Mesenchymal stem cell (in vitro differentiated cells and primary cell): Measurements from ENCODE around the gene DKK3.
A peak's percentile ranks its signal among the peaks of the same experiment; 100 is the strongest.

Source experiments
- DNase-seq: peaks from one replicate; pipeline ENCODE4 v3.0.0-alpha.2; 2013
- H2AFZ ChIP-seq: one replicate; pipeline ENCODE4 v1.6.1; 2013; ENCODE audit warnings: low read depth, mild to moderate bottlenecking, control low read depth, inconsistent platforms, low read length, moderate library complexity
- H2AK5ac ChIP-seq: 2 replicates; pipeline ENCODE4 v1.6.1; 2013; ENCODE audit warnings: low read length, moderate library complexity, mild to moderate bottlenecking, inconsistent platforms; ENCODE audit not compliant: severe bottlenecking
- H2BK120ac ChIP-seq: one replicate; pipeline ENCODE4 v1.6.1; 2013; ENCODE audit warnings: low read depth, mild to moderate bottlenecking, inconsistent platforms, low read length, moderate library complexity
- H2BK12ac ChIP-seq, 2 experiments: one replicate each; pipeline ENCODE4 v1.6.1; 2013; ENCODE audit warnings: inconsistent platforms in 2 of 2, low read length in 2 of 2, mild to moderate bottlenecking in 2 of 2, moderate library complexity in 2 of 2, control low read depth in 1 of 2
- H2BK15ac ChIP-seq: one replicate; pipeline ENCODE4 v1.6.1; 2013; ENCODE audit warnings: mild to moderate bottlenecking, low read depth, inconsistent platforms; ENCODE audit not compliant: poor library complexity, severe bottlenecking
- H2BK5ac ChIP-seq: 2 replicates; pipeline ENCODE4 v1.6.1; 2013; ENCODE audit warnings: low read depth, mild to moderate bottlenecking, low read length, control low read depth, inconsistent platforms; ENCODE audit not compliant: poor library complexity, severe bottlenecking
- H3K14ac ChIP-seq, 2 experiments: one replicate each; pipeline ENCODE4 v1.6.1; 2013; ENCODE audit warnings: inconsistent platforms in 2 of 2, low read length in 2 of 2, control low read depth in 1 of 2, mild to moderate bottlenecking in 1 of 2, moderate library complexity in 1 of 2
- H3K18ac ChIP-seq, 2 experiments: one replicate each; pipeline ENCODE4 v1.6.1; 2013; ENCODE audit warnings: inconsistent platforms in 2 of 2, low read length in 2 of 2, control low read depth in 1 of 2, low read depth in 1 of 2, mild to moderate bottlenecking in 1 of 2
- H3K23ac ChIP-seq, 2 experiments: one replicate each; pipeline ENCODE4 v1.6.1; 2013; ENCODE audit warnings: inconsistent platforms in 2 of 2, low read length in 2 of 2, mild to moderate bottlenecking in 2 of 2, moderate library complexity in 2 of 2, control low read depth in 1 of 2
- H3K27ac ChIP-seq: 2 replicates; pipeline ENCODE4 v1.5.1; 2013; ENCODE audit warnings: mild to moderate bottlenecking, moderate library complexity, low read length, control low read depth, inconsistent platforms; ENCODE audit not compliant: poor library complexity, severe bottlenecking
- H3K27me3 ChIP-seq, 2 experiments: 2 replicates each; pipeline versions ENCODE4 v1.6.1 to v1.7.0; 2013; ENCODE audit warnings: low read length in 2 of 2, mild to moderate bottlenecking in 2 of 2, moderate library complexity in 2 of 2, control low read depth in 1 of 2, inconsistent platforms in 1 of 2; ENCODE audit not compliant: control insufficient read depth in 1 of 2, insufficient read depth in 1 of 2
- H3K36me3 ChIP-seq, 2 experiments: 2 replicates each; pipeline versions ENCODE4 v1.6.1 to v1.7.0; 2013; ENCODE audit warnings: low read length in 2 of 2, control low read depth in 1 of 2, inconsistent platforms in 1 of 2, low read depth in 1 of 2, mild to moderate bottlenecking in 1 of 2; ENCODE audit not compliant: insufficient read depth in 2 of 2, control insufficient read depth in 1 of 2
- H3K4ac ChIP-seq, 2 experiments: one replicate each; pipeline ENCODE4 v1.6.1; 2013; ENCODE audit warnings: inconsistent platforms in 2 of 2, low read length in 2 of 2, mild to moderate bottlenecking in 2 of 2, moderate library complexity in 2 of 2, control low read depth in 1 of 2, low read depth in 1 of 2
- H3K4me1 ChIP-seq: 2 replicates; pipeline ENCODE4 v1.6.1; 2013; ENCODE audit warnings: low read depth, low read length, control low read depth; ENCODE audit not compliant: control insufficient read depth, insufficient read depth
- H3K4me2 ChIP-seq: 2 replicates; pipeline ENCODE4 v1.6.1; 2013; ENCODE audit warnings: low read length, mild to moderate bottlenecking, inconsistent platforms; ENCODE audit not compliant: poor library complexity, severe bottlenecking
- H3K4me3 ChIP-seq, 2 experiments: 2 replicates each; pipeline versions ENCODE4 v1.5.1 to v1.7.0; 2013; ENCODE audit warnings: low read length in 2 of 2, mild to moderate bottlenecking in 2 of 2, control low read depth in 1 of 2, low read depth in 1 of 2; ENCODE audit not compliant: insufficient read depth in 1 of 2
- H3K79me1 ChIP-seq: replicated peaks from 2 replicates; pipeline ENCODE4 v1.6.1; 2013; ENCODE audit warnings: mild to moderate bottlenecking, control low read depth, low read length, inconsistent platforms; ENCODE audit not compliant: poor library complexity, severe bottlenecking
- H3K9ac ChIP-seq: 2 replicates; pipeline ENCODE4 v1.7.0; 2013; ENCODE audit warnings: mild to moderate bottlenecking, low read length, moderate library complexity
- H3K9me3 ChIP-seq: 2 replicates; pipeline ENCODE4 v1.7.0; 2013; ENCODE audit warnings: mild to moderate bottlenecking, low read length; ENCODE audit not compliant: control insufficient read depth
- H4K8ac ChIP-seq: one replicate; pipeline ENCODE4 v1.6.1; 2013; ENCODE audit warnings: inconsistent platforms, mild to moderate bottlenecking, low read length, moderate library complexity
- H4K91ac ChIP-seq: one replicate; pipeline ENCODE4 v1.6.1; 2013; ENCODE audit warnings: mild to moderate bottlenecking, low read length, inconsistent platforms
- WGBS: methylation state at CpG from one replicate; pipeline ENCODE4 v1.1.7; 2013; ENCODE audit warnings: mixed read lengths; 5-methylcytosine and 5-hydroxymethylcytosine counted together

The DKK3 gene

GRCh38 chr11:12003815-12004214 is 4.6 kb downstream of the DKK3 start:
- Histone ChIP-seq H3K4ac (no peak overlapping the region), H3K18ac (no peak overlapping the region), H3K27me3 (peaks cover 0 to 14% of the 10 kb centered on the region in 2 experiments), H3K79me1 (peaks cover 22% of the 10 kb centered on the region), H3K23ac (no peak overlapping the region), H2BK120ac (no peak overlapping the region), H3K4me3 (no peak overlapping the region), H2BK5ac (no peak overlapping the region), H2BK12ac (no peak overlapping the region), H3K9ac (no peak overlapping the region), H2AFZ (no peak overlapping the region), H4K91ac (no peak overlapping the region), H3K14ac (no peak overlapping the region), H3K27ac (no peak overlapping the region), H3K9me3 (no peaks in the 10 kb centered on the region), H3K36me3 (peaks cover 11 to 27% of the 10 kb centered on the region in 2 experiments), H2BK15ac (no peak overlapping the region), H3K4me1 (peaks cover 18% of the 10 kb centered on the region), H3K4me2 (no peak overlapping the region), H4K8ac (no peak overlapping the region), H2AK5ac (no peak overlapping the region)
- no peak for DNase-seq
- WGBS, result 96% methylated on average over 3 of the region's 4 CpGs

GRCh38 chr11:12003336-12003735 is 5.1 kb downstream of the DKK3 start:
- DNase-seq, result no peak
- no peak overlapping the region for H3K27ac ChIP-seq
- no peaks in the 10 kb centered on the region for H3K9me3 ChIP-seq
- H3K4me1 ChIP-seq, result peaks cover 19% of the 10 kb centered on the region
- H4K8ac ChIP-seq, result no peak overlapping the region
- no peak overlapping the region for H3K23ac ChIP-seq
- H3K4me3 ChIP-seq, result no peak overlapping the region
- H3K18ac ChIP-seq, result no peak overlapping the region
- peaks cover 21% of the 10 kb centered on the region for H3K79me1 ChIP-seq
- no peak overlapping the region for H2BK120ac ChIP-seq
- H2BK5ac ChIP-seq, result no peak overlapping the region
- H3K4me2 ChIP-seq, result no peak overlapping the region
- peaks cover 11 to 27% of the 10 kb centered on the region in 2 experiments for H3K36me3 ChIP-seq
- H2BK15ac ChIP-seq, result no peak overlapping the region
- H3K27me3 ChIP-seq, result peaks cover 0 to 14% of the 10 kb centered on the region in 2 experiments
- no peak overlapping the region for H4K91ac ChIP-seq
- H2BK12ac ChIP-seq, result peak overlapping the region in 1 of 2 experiments; percentile 28
- 96% methylated on average over 2 of the region's 2 CpGs for WGBS
- no peak overlapping the region for H3K14ac ChIP-seq
- H2AK5ac ChIP-seq, result no peak overlapping the region
- no peak overlapping the region for H2AFZ ChIP-seq
- H3K4ac ChIP-seq, result no peak overlapping the region
- no peak overlapping the region for H3K9ac ChIP-seq

- Histone ChIP-seq H3K23ac (no peak overlapping the region), H3K9ac (no peak overlapping the region), H2BK120ac (no peak overlapping the region), H3K27ac (no peak overlapping the region), H3K4ac (no peak overlapping the region), H2BK5ac (no peak overlapping the region), H4K8ac (no peak overlapping the region), H3K4me2 (no peak overlapping the region), H2AK5ac (no peak overlapping the region), H3K18ac (no peak overlapping the region), H4K91ac (no peak overlapping the region), H3K4me1 (peaks cover 12% of the 10 kb centered on the region), H3K36me3 (peaks cover 11 to 35% of the 10 kb centered on the region in 2 experiments), H3K14ac (no peak overlapping the region), H3K9me3 (no peaks in the 10 kb centered on the region), H3K4me3 (no peak overlapping the region), H3K27me3 (no peaks in the 10 kb centered on the region), H2BK12ac (no peak overlapping the region), H3K79me1 (peaks cover 30% of the 10 kb centered on the region), H2BK15ac (no peak overlapping the region), H2AFZ (no peak overlapping the region)
- WGBS, result 95% methylated on average over 7 of the region's 7 CpGs
- no peak for DNase-seq
Observed at GRCh38 chr11:12001186-12001585, 7.2 kb downstream of the DKK3 start.

- Histone ChIP-seq H3K4me1 (peaks cover 17% of the 10 kb centered on the region), H3K4me2 (peak overlapping the region; percentile 20), H3K4me3 (peak overlapping the region in 1 of 2 experiments; percentile 69), H3K23ac (no peak overlapping the region), H2BK15ac (no peak overlapping the region), H3K18ac (peak overlapping the region; percentile 16 to 28), H3K27ac (peak overlapping the region; percentile 80), H3K14ac (no peak overlapping the region), H2AFZ (no peak overlapping the region), H3K9ac (peak overlapping the region; percentile 79), H4K8ac (peak overlapping the region; percentile 45), H3K9me3 (no peaks in the 10 kb centered on the region), H2BK120ac (peak overlapping the region; percentile 13), H3K36me3 (peaks cover 11 to 49% of the 10 kb centered on the region in 2 experiments), H2BK5ac (no peak overlapping the region), H3K79me1 (peaks cover 29% of the 10 kb centered on the region), H2AK5ac (peak overlapping the region; percentile 83), H3K4ac (no peak overlapping the region), H2BK12ac (peak overlapping the region; percentile 6 to 51), H4K91ac (peak overlapping the region; percentile 58), H3K27me3 (no peaks in the 10 kb centered on the region)
- DNase-seq, result peak; percentile 94
- WGBS, result 52% methylated on average over 4 of the region's 8 CpGs
Observed at GRCh38 chr11:11998091-11998781, 10.2 kb downstream of the DKK3 start.
